GM12878 (cell line): ENCODE measurements around the gene SWT1. TPM values are rescaled to one million over a fixed set of nuclear protein-coding genes. Genes with fewer than 3 reads are reported as not detected.

Experiments used
- ATAC-seq: fragments of 200-7000 bp; cut with Tn5 transposase; 3 replicates; pipeline ENCODE4 v1.9.1; 2020; ENCODE audit warnings: mild to moderate bottlenecking, moderate library complexity
- BruUV-seq: library from RNA; stranded (reverse); fragments of 400-500 nt; replicated peaks from 2 replicates; lab custom pipeline; 2021; lab: Mats Ljungman, UMichigan
- CTCF ChIA-PET: fragments of 300-600 bp; sonication (Branson Sonifier 250); formaldehyde crosslinking; extraction: SDS; loops from one replicate; lab custom pipeline; 2021; ENCODE audit warnings: inconsistent platforms; lab: Yijun Ruan, JAX
- POLR2A ChIA-PET: fragments of 350-600 bp; formaldehyde crosslinking; extraction: SDS; loops from one replicate; lab custom pipeline; 2021; ENCODE audit warnings: inconsistent platforms; lab: Charles Lee
- RAD21 ChIA-PET: fragments of 300-600 bp; sonication (Branson Sonifier 250); formaldehyde crosslinking; loops from one replicate; lab custom pipeline; 2023; ENCODE audit warnings: antibody characterized with exemption; ENCODE audit not compliant: unreplicated experiment; lab: Charles Lee
- SMC1A ChIA-PET: fragments of 300-600 bp; sonication (Branson Sonifier 250); formaldehyde crosslinking; loops from one replicate; lab custom pipeline; 2023; ENCODE audit not compliant: unreplicated experiment, uncharacterized antibody; lab: Charles Lee
- DNase-seq: peaks from one replicate; pipeline ENCODE4 v3.0.0-alpha.2; 2011; ENCODE audit warnings: low read depth, low spot score
- FAIRE-seq: peaks from 3 replicates; lab custom pipeline; 2011; peaks lifted over from hg19 to GRCh38; lab: Jason Lieb, UNC
- H2AFZ ChIP-seq: 2 replicates; pipeline ENCODE4 v1.6.0; 2011; ENCODE audit warnings: low read depth, low read length, control low read depth; ENCODE audit not compliant: control insufficient read depth
- H3K27ac ChIP-seq: 2 replicates; pipeline ENCODE4 v1.5.1; 2011; ENCODE audit warnings: control low read depth; ENCODE audit not compliant: control insufficient read depth, insufficient read depth
- H3K27me3 ChIP-seq, 2 experiments: replicated peaks in 1 of 2; 2 replicates each; pipeline versions ENCODE4 v1.6.0 to v1.6.1; 2011; ENCODE audit warnings: low read length in 1 of 2; ENCODE audit not compliant: control insufficient read depth in 2 of 2, insufficient read depth in 2 of 2
- H3K36me3 ChIP-seq, 2 experiments: 2 replicates each; pipeline ENCODE4 v1.5.1; 2011; ENCODE audit warnings: low read length in 1 of 2; ENCODE audit not compliant: control insufficient read depth in 2 of 2, insufficient read depth in 2 of 2
- H3K4me1 ChIP-seq: 2 replicates; pipeline ENCODE4 v1.6.1; 2011; ENCODE audit warnings: mild to moderate bottlenecking, low read length, moderate library complexity, mixed read lengths; ENCODE audit not compliant: control insufficient read depth, insufficient read depth
- H3K4me2 ChIP-seq: 2 replicates; pipeline ENCODE4 v1.6.0; 2011; ENCODE audit warnings: control low read depth; ENCODE audit not compliant: control insufficient read depth, insufficient read depth
- H3K4me3 ChIP-seq: fragments of 200-600 bp; sonication (generic); 2 replicates; pipeline ENCODE4 v1.5.1; 2016
- H3K79me2 ChIP-seq: 2 replicates; pipeline ENCODE4 v1.6.0; 2011; ENCODE audit warnings: low read length; ENCODE audit not compliant: control insufficient read depth, insufficient read depth
- H3K9ac ChIP-seq: 2 replicates; pipeline ENCODE4 v1.8.0; 2011; ENCODE audit warnings: low read length, control low read depth, mixed read lengths; ENCODE audit not compliant: control insufficient read depth, insufficient read depth
- H3K9me3 ChIP-seq: replicated peaks from 3 replicates; pipeline ENCODE4 v1.5.1; 2011; ENCODE audit warnings: mild to moderate bottlenecking, low read length; ENCODE audit not compliant: control insufficient read depth, insufficient read depth
- H4K20me1 ChIP-seq: 2 replicates; pipeline ENCODE4 v1.6.0; 2011; ENCODE audit not compliant: control insufficient read depth, insufficient read depth
- ATF3 ChIP-seq: IDR thresholded peaks from 2 replicates; pipeline ENCODE4 v1.6.1; 2011; ENCODE audit warnings: low read depth, mild to moderate bottlenecking, low read length, moderate library complexity, borderline replicate concordance; ENCODE audit errors: extremely low read depth
- BRCA1 ChIP-seq: IDR thresholded peaks from 2 replicates; pipeline ENCODE4 v1.6.1; 2011; ENCODE audit warnings: low read depth, low read length, improper control_type of control experiment
- CEBPB ChIP-seq, 2 experiments: fragments of 150-350 bp in 1 of 2; IDR thresholded peaks; 2 replicates each; pipeline ENCODE4 v1.6.1; 2012 to 2014; ENCODE audit warnings: low read depth in 2 of 2, low read length in 2 of 2, borderline replicate concordance in 1 of 2, inconsistent platforms in 1 of 2
- CHD1 ChIP-seq: IDR thresholded peaks from 2 replicates; pipeline ENCODE4 v1.6.1; 2012; ENCODE audit warnings: low read depth, low read length, improper control_type of control experiment
- CHD4 ChIP-seq: fragments of 200-600 bp; sonication (generic); IDR thresholded peaks from 2 replicates; pipeline ENCODE4 v1.6.1; 2016; ENCODE audit warnings: mild to moderate bottlenecking
- FOXM1 ChIP-seq: IDR thresholded peaks from 2 replicates; pipeline ENCODE4 v1.6.1; 2012; ENCODE audit warnings: low read depth, mild to moderate bottlenecking, inconsistent platforms, low read length, moderate library complexity
- IKZF1 ChIP-seq: fragments of 450-650 bp; conservative IDR thresholded peaks from 2 replicates; pipeline ENCODE4 v1.6.1; 2017; ENCODE audit warnings: antibody characterized with exemption, mild to moderate bottlenecking
- IRF5 ChIP-seq: fragments of 450-650 bp; IDR thresholded peaks from 2 replicates; pipeline ENCODE4 v1.6.1; 2017; ENCODE audit warnings: borderline replicate concordance
- MTA2 ChIP-seq: fragments of 450-650 bp; IDR thresholded peaks from 2 replicates; pipeline ENCODE4 v1.6.1; 2016; ENCODE audit warnings: low read depth, mild to moderate bottlenecking, moderate library complexity
- MXI1 ChIP-seq: fragments of 150-350 bp; IDR thresholded peaks from 2 replicates; pipeline ENCODE4 v1.6.1; 2011; ENCODE audit warnings: low read depth, mild to moderate bottlenecking, inconsistent platforms, low read length, improper control_type of control experiment
- MYB ChIP-seq: fragments of 150-350 bp; IDR thresholded peaks from 2 replicates; pipeline ENCODE4 v1.6.1; 2014; ENCODE audit warnings: mild to moderate bottlenecking, low read depth, low read length, borderline replicate concordance
- NR2C1 ChIP-seq: fragments of 450-650 bp; IDR thresholded peaks from 2 replicates; pipeline ENCODE4 v1.6.1; 2017; ENCODE audit warnings: antibody characterized with exemption, mild to moderate bottlenecking, moderate library complexity
- NRF1 ChIP-seq: conservative IDR thresholded peaks from 2 replicates; pipeline ENCODE4 v1.6.1; 2011; ENCODE audit warnings: mild to moderate bottlenecking, low read depth, low read length, improper control_type of control experiment
- POLR2A ChIP-seq: IDR thresholded peaks from 2 replicates; pipeline ENCODE4 v1.6.1; 2011; ENCODE audit warnings: low read depth, mild to moderate bottlenecking, low read length
- RBBP5 ChIP-seq: fragments of 200-600 bp; sonication (generic); conservative IDR thresholded peaks from 2 replicates; pipeline ENCODE4 v1.6.1; 2016
- REST ChIP-seq: IDR thresholded peaks from 2 replicates; pipeline ENCODE4 v1.6.1; 2012; ENCODE audit warnings: mild to moderate bottlenecking, low read depth, low read length
- SUZ12 ChIP-seq: fragments of 200-600 bp; sonication (generic); IDR thresholded peaks from one replicate; pipeline ENCODE4 v1.6.1; 2018; ENCODE audit warnings: antibody characterized with exemption, mild to moderate bottlenecking; ENCODE audit not compliant: unreplicated experiment
- ZNF24 ChIP-seq: fragments of 450-650 bp; IDR thresholded peaks from 2 replicates; pipeline ENCODE4 v1.6.1; 2017; ENCODE audit warnings: antibody characterized with exemption, mild to moderate bottlenecking
- WGBS: methylation state at CpG from one replicate; pipeline ENCODE4 v1.1.6; 2016; ENCODE audit warnings: low lambda C conversion rate; ENCODE audit not compliant: insufficient replicate concordance, insufficient coverage; ENCODE audit errors: missing lambda C conversion rate; 5-methylcytosine and 5-hydroxymethylcytosine counted together
- in situ Hi-C: fragments of 300-500 bp; cut with MboI; formaldehyde crosslinking; loops from 9 replicates; pipeline ENCODE4 v1.14.3; 2018; ENCODE audit warnings: mixed read lengths
- intact Hi-C: fragments of 100-400 bp; cut with micrococcal nuclease; formaldehyde crosslinking; loops from one replicate; pipeline ENCODE4 v1.14.2; 2022; ENCODE audit not compliant: unreplicated experiment
- polyA plus RNA-seq, 11 experiments: library from polyadenylated mRNA; depleted of rRNA in 4 of 11; unstranded in 6 of 11; stranded (reverse) in 5 of 11; fragments of >200 nt; fragmentation: Nextera tagmentation in 4 of 11; fragmentation: Illumina TruSeq in 1 of 11; extraction: Ambion mirVana in 4 of 11; extraction: Trizol in 1 of 11; gene quantifications; 1 replicate in 1 of 11; 2 replicates in 10 of 11; pipeline versions ENCODE4 v1.2.1 to v1.2.3, GENCODE V29; 2011 to 2016; ENCODE audit warnings: inconsistent platforms in 2 of 11, missing spikeins in 2 of 11, low read depth in 1 of 11
- total RNA-seq, 4 experiments: library from RNA; depleted of rRNA in 3 of 4; stranded (reverse); fragments of >200 nt in 3 of 4; fragmentation: Illumina TruSeq in 1 of 4; extraction: Trizol in 1 of 4; gene quantifications; 2 replicates each; pipeline versions ENCODE4 v1.2.1 to v1.2.3, GENCODE V29; 2013 to 2021

Gene SWT1
- total and polyA plus RNA-seq, 10 of the 15 experiments (the other 5 are each of a cell fraction or from before 2014, with no cell fraction given) = 1.0 to 4.2 (median 2.6) TPM

- no peak overlapping the region for H3K27ac ChIP-seq
- H3K9me3 ChIP-seq = no peaks in the 10 kb centered on the region
- no peaks in the 10 kb centered on the region for H3K4me1 ChIP-seq
- BruUV-seq = no TSS peak
- ChIA-PET POLR2A (no interaction called here), RAD21 (no interaction called here), CTCF (no interaction called here), SMC1A (interaction anchor here (0.5 kb wide), 1 partner anchor 243 kb away, joined by 3 read pairs; no protein-coding TSS in a partner anchor)
- no peak overlapping the region for H3K4me2 ChIP-seq
- H3K27me3 ChIP-seq = no peaks in the 10 kb centered on the region
- TF ChIP-seq ZNF24 (no peak), MTA2 (no peak), MXI1 (no peak), NR2C1 (no peak), NRF1 (no peak), CHD4 (no peak), SUZ12 (no peak), BRCA1 (no peak), IKZF1 (no peak), CEBPB (IDR thresholded peaks at IDR 0.05; ENCODE audit: borderline replicate concordance in 1 of 2, low read depth in 2 of 2, low read length in 2 of 2) (no peak), MYB (no peak), POLR2A (no peak), CHD1 (no peak), IRF5 (no peak), RBBP5 (no peak), FOXM1 (no peak), REST (no peak), ATF3 (no peak)
- H4K20me1 ChIP-seq = no peaks in the 10 kb centered on the region
- no peaks in the 10 kb centered on the region for H3K79me2 ChIP-seq
- H2AFZ ChIP-seq = no peak overlapping the region
- FAIRE-seq = no peak
- intact Hi-C loops (no loop called here), in situ Hi-C loops (no loop called here)
- H3K36me3 ChIP-seq = no peaks in the 10 kb centered on the region
- H3K4me3 ChIP-seq = no peak overlapping the region
- 58% methylated on average over 4 of the region's 4 CpGs for WGBS
- no peak for DNase-seq
- no peak for ATAC-seq
- no peak overlapping the region for H3K9ac ChIP-seq
Observed at GRCh38 chr1:185271921-185272320, 115.0 kb downstream of the SWT1 start.
